Endothelial cell of umbilical vein (primary cell): Measurements from ENCODE around the gene NR6A1. TPM values are rescaled to one million over a fixed set of nuclear protein-coding genes. Genes with fewer than 3 reads are reported as not detected.

Source experiments
- BruUV-seq: library from RNA; stranded (reverse); fragments of 400-500 nt; replicated peaks from 2 replicates; lab custom pipeline; 2021; lab: Mats Ljungman, UMichigan
- CTCF ChIA-PET: fragments of 300-600, 350-600 bp; sonication (Branson Sonifier 250); formaldehyde crosslinking; loops from one replicate; lab custom pipeline; 2021; ENCODE audit warnings: antibody characterized with exemption, inconsistent platforms; lab: Charles Lee
- POLR2A ChIA-PET: fragments of 300-600, 350-600 bp; sonication (Branson Sonifier 250); formaldehyde crosslinking; loops from one replicate; lab custom pipeline; 2021; ENCODE audit warnings: antibody characterized with exemption, inconsistent platforms; lab: Charles Lee
- DNase-seq: peaks from one replicate; pipeline ENCODE4 v3.0.0-alpha.2; 2011; ENCODE audit warnings: low read depth, low spot score
- FAIRE-seq: peaks from 2 replicates; lab custom pipeline; 2011; peaks lifted over from hg19 to GRCh38; lab: Jason Lieb, UNC
- H2AFZ ChIP-seq: 2 replicates; pipeline ENCODE4 v1.6.0; 2012; ENCODE audit warnings: low read depth, low read length, control low read depth, inconsistent platforms
- H3K27ac ChIP-seq: 2 replicates; pipeline ENCODE4 v1.5.1; 2011; ENCODE audit warnings: low read depth, mild to moderate bottlenecking, control low read depth, low read length, moderate library complexity; ENCODE audit not compliant: insufficient read depth
- H3K27me3 ChIP-seq, 2 experiments: 2 replicates each; pipeline versions ENCODE4 v1.6.0 to v1.6.1; 2011; ENCODE audit warnings: low read length in 2 of 2, mixed read lengths in 1 of 2; ENCODE audit not compliant: control insufficient read depth in 2 of 2, insufficient read depth in 2 of 2
- H3K36me3 ChIP-seq, 2 experiments: 2 replicates in 1 of 2; 3 replicates in 1 of 2; pipeline ENCODE4 v1.5.1; 2011; ENCODE audit warnings: low read length in 2 of 2, mild to moderate bottlenecking in 1 of 2, moderate library complexity in 1 of 2; ENCODE audit not compliant: control insufficient read depth in 2 of 2, insufficient read depth in 2 of 2; ENCODE audit errors: extremely low read depth in 1 of 2
- H3K4me1 ChIP-seq: 3 replicates; pipeline ENCODE4 v1.5.1; 2011; ENCODE audit warnings: mild to moderate bottlenecking, low read length; ENCODE audit not compliant: control insufficient read depth, insufficient read depth; ENCODE audit errors: extremely low read depth
- H3K4me2 ChIP-seq: 2 replicates; pipeline ENCODE4 v1.6.1; 2011; ENCODE audit warnings: low read length, control low read depth, mixed read lengths; ENCODE audit not compliant: insufficient read depth
- H3K4me3 ChIP-seq, 3 experiments: fragments of 200-600 bp in 1 of 3; sonication (generic), shearing (Covaris generic) in 1 of 3; replicated peaks in 1 of 3; 2 replicates each; pipeline ENCODE4 v1.5.1; 2011 to 2016; ENCODE audit warnings: control low read depth in 3 of 3, low read length in 3 of 3, mild to moderate bottlenecking in 2 of 3, inconsistent platforms in 1 of 3, low read depth in 1 of 3, moderate library complexity in 1 of 3; ENCODE audit not compliant: insufficient read depth in 1 of 3
- H3K79me2 ChIP-seq: 2 replicates; pipeline ENCODE4 v1.6.0; 2012; ENCODE audit warnings: low read length, inconsistent platforms; ENCODE audit not compliant: control insufficient read depth, insufficient read depth
- H3K9ac ChIP-seq: replicated peaks from 2 replicates; pipeline ENCODE3; 2011; ENCODE audit warnings: low read length, control low read depth; ENCODE audit not compliant: insufficient read depth; ENCODE audit errors: extremely low read depth
- H3K9me1 ChIP-seq: replicated peaks from 3 replicates; pipeline ENCODE4 v1.6.0; 2011; ENCODE audit warnings: mild to moderate bottlenecking, low read length; ENCODE audit not compliant: control insufficient read depth, insufficient read depth; ENCODE audit errors: extremely low read depth
- H3K9me3 ChIP-seq: replicated peaks from 2 replicates; pipeline ENCODE4 v1.5.1; 2012; ENCODE audit warnings: low read length, inconsistent platforms; ENCODE audit not compliant: control insufficient read depth, insufficient read depth
- H4K20me1 ChIP-seq: replicated peaks from 2 replicates; pipeline ENCODE3; 2011; ENCODE audit warnings: mild to moderate bottlenecking, low read length; ENCODE audit not compliant: control insufficient read depth, insufficient read depth; ENCODE audit errors: extremely low read depth
- EZH2 ChIP-seq: IDR thresholded peaks from 2 replicates; pipeline ENCODE4 v1.6.1; 2012; ENCODE audit warnings: borderline replicate concordance, low read depth, mild to moderate bottlenecking, moderate library complexity, low read length, inconsistent platforms; ENCODE audit not compliant: severe bottlenecking
- JUN ChIP-seq: IDR thresholded peaks from 2 replicates; pipeline ENCODE4 v1.6.1; 2011; ENCODE audit warnings: borderline replicate concordance, low read depth; ENCODE audit not compliant: insufficient read length, insufficient read depth
- MYC ChIP-seq: IDR thresholded peaks from one replicate; pipeline ENCODE4 v1.6.1; 2011; ENCODE audit warnings: mild to moderate bottlenecking, low read depth, low read length
- dilution Hi-C: fragments of 300-500 bp; cut with MboI; formaldehyde crosslinking; loops from one replicate; pipeline ENCODE4 v1.15.0; 2019; ENCODE audit warnings: low sequenced_read_pairs; ENCODE audit not compliant: extremely low pct_ligation_motif_present
- intact Hi-C: fragments of 100-400 bp; cut with micrococcal nuclease; formaldehyde crosslinking; loops from one replicate; pipeline ENCODE4 v1.10.0; 2022
- polyA plus RNA-seq, 4 experiments: library from polyadenylated mRNA; depleted of rRNA in 3 of 4; stranded (reverse) in 3 of 4; unstranded in 1 of 4; fragments of >200 nt; gene quantifications; 2 replicates each; pipeline versions ENCODE4 v1.2.1 to v1.2.3, GENCODE V29; 2011 to 2012; ENCODE audit warnings: missing spikeins in 1 of 4
- total RNA-seq: library from RNA; stranded (reverse); gene quantifications from 2 replicates; pipeline ENCODE4 v1.2.3, GENCODE V29; 2021
- TF ChIP-seq, protein P1 (sequence below), 2 donors: IDR thresholded peaks; 1 replicate in 1 of 2; 2 replicates in 1 of 2; pipeline ENCODE4 v1.5.1; 2011; ENCODE audit warnings: low read length in 2 of 2, mild to moderate bottlenecking in 2 of 2, moderate library complexity in 2 of 2, control low read depth in 1 of 2, inconsistent platforms in 1 of 2, low read depth in 1 of 2; ENCODE audit not compliant: insufficient read depth in 1 of 2; ENCODE audit errors: extremely low read depth in 1 of 2

Gene NR6A1
- total and polyA plus RNA-seq, 2 donors (not counting 3 experiments of a cell fraction or from before 2014, with no cell fraction given) = 0.17 to 1.2 TPM

DNA sequence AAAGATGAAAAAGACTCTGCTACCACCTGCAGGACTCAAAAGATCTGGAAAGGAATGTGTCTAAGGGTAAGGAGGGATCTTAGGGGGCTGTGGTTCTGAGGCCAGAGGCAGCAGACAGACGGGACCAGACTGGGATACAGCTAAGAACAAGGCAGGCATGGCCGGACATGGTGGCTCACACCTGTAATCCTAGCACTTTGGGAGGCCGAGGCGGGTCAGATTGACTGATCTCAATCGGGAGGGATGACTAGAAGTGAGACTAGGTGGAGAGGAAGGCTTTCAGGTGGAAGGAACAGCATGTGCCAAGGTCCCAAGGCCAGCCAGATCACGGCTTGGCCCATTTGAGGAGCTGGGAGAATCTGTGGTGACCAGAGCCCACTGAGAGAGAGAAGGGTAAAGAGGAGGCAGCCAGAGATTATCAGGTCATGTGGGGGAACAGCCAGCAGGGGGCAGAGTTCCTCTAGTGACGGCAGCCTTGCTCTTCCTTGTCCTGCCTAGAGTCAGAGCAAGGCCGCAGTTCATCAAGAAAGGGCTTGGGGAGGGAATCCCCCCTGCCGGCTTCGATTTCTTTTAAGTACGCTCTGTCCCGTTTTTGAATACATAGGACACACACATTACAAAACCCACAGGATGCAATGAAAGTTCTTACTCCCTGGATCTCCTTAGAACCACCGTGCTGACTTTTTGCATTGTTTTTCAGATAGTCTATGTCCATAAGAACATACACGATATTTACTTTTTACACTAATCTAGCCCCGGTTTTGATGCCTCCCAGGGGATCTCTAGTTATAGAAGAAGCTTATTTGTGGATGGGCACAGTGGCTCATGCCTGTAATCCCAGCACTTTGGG is 3.2 kb upstream of the NR6A1 start:
- Histone ChIP-seq H4K20me1 (no peaks in the 10 kb centered on the region), H3K27me3 (peaks cover 11 to 17% of the 10 kb centered on the region in 2 experiments), H3K27ac (no peak overlapping the region), H3K4me3 (no peak overlapping the region), H3K36me3 (no peaks in the 10 kb centered on the region), H2AFZ (no peak overlapping the region), H3K4me1 (peaks cover 21% of the 10 kb centered on the region), H3K4me2 (no peak overlapping the region), H3K9me3 (no peaks in the 10 kb centered on the region), H3K9ac (no peak overlapping the region), H3K9me1 (no peaks in the 10 kb centered on the region), H3K79me2 (no peaks in the 10 kb centered on the region)
- ChIA-PET CTCF (interaction anchor here (0.8 to 11.2 kb wide), 10 partner anchors 9 to 594 kb away, joined by 3 to 967 read pairs (median 3); partner anchors contain the start of genes ARPC5L, RPL35, SCAI and WDR38), POLR2A (interaction anchor here (1.3 kb wide), 1 partner anchor 82 kb away, joined by 6 read pairs; no protein-coding TSS in a partner anchor)
- dilution Hi-C loops = no loop called here
- FAIRE-seq (peak; percentile 95), DNase-seq (peak; percentile 76)
- intact Hi-C loops = loop anchor here (1.0 to 5.0 kb wide), 5 partner anchors 79 to 600 kb away; partner anchors contain the start of genes HSPA5, SCAI and WDR38
- TF ChIP-seq EZH2 (no peak), MYC (no peak), JUN (no peak)
- TF ChIP-seq, protein P1, sequence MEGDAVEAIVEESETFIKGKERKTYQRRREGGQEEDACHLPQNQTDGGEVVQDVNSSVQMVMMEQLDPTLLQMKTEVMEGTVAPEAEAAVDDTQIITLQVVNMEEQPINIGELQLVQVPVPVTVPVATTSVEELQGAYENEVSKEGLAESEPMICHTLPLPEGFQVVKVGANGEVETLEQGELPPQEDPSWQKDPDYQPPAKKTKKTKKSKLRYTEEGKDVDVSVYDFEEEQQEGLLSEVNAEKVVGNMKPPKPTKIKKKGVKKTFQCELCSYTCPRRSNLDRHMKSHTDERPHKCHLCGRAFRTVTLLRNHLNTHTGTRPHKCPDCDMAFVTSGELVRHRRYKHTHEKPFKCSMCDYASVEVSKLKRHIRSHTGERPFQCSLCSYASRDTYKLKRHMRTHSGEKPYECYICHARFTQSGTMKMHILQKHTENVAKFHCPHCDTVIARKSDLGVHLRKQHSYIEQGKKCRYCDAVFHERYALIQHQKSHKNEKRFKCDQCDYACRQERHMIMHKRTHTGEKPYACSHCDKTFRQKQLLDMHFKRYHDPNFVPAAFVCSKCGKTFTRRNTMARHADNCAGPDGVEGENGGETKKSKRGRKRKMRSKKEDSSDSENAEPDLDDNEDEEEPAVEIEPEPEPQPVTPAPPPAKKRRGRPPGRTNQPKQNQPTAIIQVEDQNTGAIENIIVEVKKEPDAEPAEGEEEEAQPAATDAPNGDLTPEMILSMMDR (IDR thresholded peaks at IDR 0.05; ENCODE audit: extremely low read depth in 1 of 2, insufficient read depth in 1 of 2, low read depth in 1 of 2, low read length in 2 of 2) = peak; percentile 80 to 92
- BruUV-seq = no TSS peak
